ENCODE data around the gene KCNMB3.

GRCh38 chr3:179229177-179229576 is 21.7 kb downstream of the KCNMB3 start:
- TF ChIP-seq ZNF280B (CRISPR knock-in tag; IDR thresholded peaks at IDR 0.05; ENCODE audit: borderline replicate concordance) (no peak), REST (IDR thresholded peaks at IDR 0.05; ENCODE audit: borderline replicate concordance in 1 of 2, low read depth in 1 of 2, low read length in 2 of 2) (no peak), XRCC5 (optimal IDR thresholded peaks at IDR 0.05; ENCODE audit: low read length) (no peak), ADNP (CRISPR knock-in tag; IDR thresholded peaks at IDR 0.05) (no peak), DPF2 (CRISPR knock-in tag; IDR thresholded peaks at IDR 0.05; ENCODE audit: borderline replicate concordance, low read depth) (no peak), RFX5 (IDR thresholded peaks at IDR 0.05; ENCODE audit: low read depth, low read length) (no peak)

All from HepG2 (cell line).